ENCODE results near the gene ZBTB9.

DNA sequence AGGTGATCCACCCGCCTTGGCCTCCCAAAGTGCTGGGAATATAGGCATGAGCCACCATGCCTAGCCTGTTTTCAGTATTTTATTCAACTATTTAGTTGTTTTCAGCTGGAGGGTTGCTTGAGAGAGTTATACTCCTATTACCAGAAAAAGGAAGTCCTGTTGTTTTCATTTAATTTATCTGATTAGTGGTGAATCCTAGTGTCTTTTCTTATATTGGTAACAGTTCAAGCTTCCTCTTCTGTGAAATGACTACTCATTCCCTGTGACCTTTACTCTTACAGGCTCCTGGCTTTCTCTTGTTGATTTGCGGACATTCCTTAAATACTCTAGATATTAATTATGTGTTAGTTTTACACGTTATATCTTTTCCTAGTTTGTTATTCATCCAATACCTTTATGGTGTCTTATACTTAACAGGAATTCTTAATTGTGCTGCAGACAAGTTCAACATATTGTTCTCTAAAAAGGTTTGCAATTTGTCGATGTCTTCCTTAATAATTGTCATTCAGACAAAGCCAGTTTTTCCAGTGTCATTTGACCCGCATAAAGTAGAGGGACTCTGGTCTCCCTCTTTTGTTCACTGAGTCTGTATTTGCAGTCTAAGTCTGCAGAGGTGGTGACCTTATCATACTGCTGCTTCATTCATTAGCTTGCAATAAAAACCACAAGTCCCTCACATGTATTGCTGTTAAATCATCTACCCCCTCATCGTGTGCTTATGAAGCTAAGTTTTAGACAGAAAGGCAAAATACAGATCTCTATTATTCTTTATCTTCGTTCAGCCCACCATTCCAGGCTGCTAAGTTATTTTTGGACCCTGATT is 51.4 kb downstream of the ZBTB9 start:
- TF ChIP-seq EZH2 (IDR thresholded peaks at IDR 0.05; ENCODE audit: borderline replicate concordance, low read length) = no peak
- TF ChIP-seq, protein P1, sequence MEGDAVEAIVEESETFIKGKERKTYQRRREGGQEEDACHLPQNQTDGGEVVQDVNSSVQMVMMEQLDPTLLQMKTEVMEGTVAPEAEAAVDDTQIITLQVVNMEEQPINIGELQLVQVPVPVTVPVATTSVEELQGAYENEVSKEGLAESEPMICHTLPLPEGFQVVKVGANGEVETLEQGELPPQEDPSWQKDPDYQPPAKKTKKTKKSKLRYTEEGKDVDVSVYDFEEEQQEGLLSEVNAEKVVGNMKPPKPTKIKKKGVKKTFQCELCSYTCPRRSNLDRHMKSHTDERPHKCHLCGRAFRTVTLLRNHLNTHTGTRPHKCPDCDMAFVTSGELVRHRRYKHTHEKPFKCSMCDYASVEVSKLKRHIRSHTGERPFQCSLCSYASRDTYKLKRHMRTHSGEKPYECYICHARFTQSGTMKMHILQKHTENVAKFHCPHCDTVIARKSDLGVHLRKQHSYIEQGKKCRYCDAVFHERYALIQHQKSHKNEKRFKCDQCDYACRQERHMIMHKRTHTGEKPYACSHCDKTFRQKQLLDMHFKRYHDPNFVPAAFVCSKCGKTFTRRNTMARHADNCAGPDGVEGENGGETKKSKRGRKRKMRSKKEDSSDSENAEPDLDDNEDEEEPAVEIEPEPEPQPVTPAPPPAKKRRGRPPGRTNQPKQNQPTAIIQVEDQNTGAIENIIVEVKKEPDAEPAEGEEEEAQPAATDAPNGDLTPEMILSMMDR (IDR thresholded peaks at IDR 0.05; ENCODE audit: low read length) = no peak

Measured in OCI-LY1 (cell line).